GM12801 (cell line): Measurements from ENCODE around the gene ZNF716.

Source experiments
- CTCF ChIP-seq: IDR thresholded peaks from one replicate; pipeline ENCODE4 v1.5.1; 2011; ENCODE audit warnings: control low read depth; ENCODE audit not compliant: insufficient read length; ENCODE audit errors: extremely low read depth

The ZNF716 gene

GRCh38 chr7:57427594-57427993 lies 22.4 kb upstream of the ZNF716 start:
- TF ChIP-seq CTCF = no peak

GRCh38 chr7:57432583-57432982 lies 17.4 kb upstream of the ZNF716 start:
- no peak for TF ChIP-seq CTCF

GRCh38 chr7:57437581-57437980 lies 12.4 kb upstream of the ZNF716 start:
- TF ChIP-seq CTCF = no peak

GRCh38 chr7:57438244-57438643 lies 11.7 kb upstream of the ZNF716 start:
- TF ChIP-seq CTCF = no peak

- TF ChIP-seq CTCF = no peak
These were observed 6.4 kb upstream of the ZNF716 start for GRCh38 chr7:57443567-57443966.

GRCh38 chr7:57487957-57488356 lies 38.0 kb downstream of the ZNF716 start:
- no peak for TF ChIP-seq CTCF

- no peak for TF ChIP-seq CTCF
These were observed 46.4 kb downstream of the ZNF716 start for GRCh38 chr7:57496395-57496794.

GRCh38 chr7:57505176-57505575 lies 55.2 kb downstream of the ZNF716 start:
- TF ChIP-seq CTCF = no peak
